Fibroblast of skin of right biceps (primary cell): ENCODE results near the gene SAMD7.

Experiments
- DNase-seq: peaks from one replicate; pipeline ENCODE4 v3.0.0-alpha.2; 2013

The SAMD7 gene

GRCh38 chr3:169913323-169913722 is 2.0 kb downstream of the SAMD7 start:
- DNase-seq, result no peak

GRCh38 chr3:169914321-169914720 is 2.9 kb downstream of the SAMD7 start:
- DNase-seq, result peak; percentile 8

GRCh38 chr3:169923189-169923588 is 11.8 kb downstream of the SAMD7 start:
- DNase-seq, result peak; percentile 5

- DNase-seq, result no peak
Observed at GRCh38 chr3:169923831-169924230, 12.5 kb downstream of the SAMD7 start.

GRCh38 chr3:169929830-169930519 is 18.6 kb downstream of the SAMD7 start:
- DNase-seq, result no peak

- no peak for DNase-seq
Observed at GRCh38 chr3:169930843-169931242, 19.5 kb downstream of the SAMD7 start.

- no peak for DNase-seq
Observed at GRCh38 chr3:169931747-169932520, 20.6 kb downstream of the SAMD7 start.

- no peak for DNase-seq
Observed at GRCh38 chr3:169939320-169939719, 27.9 kb downstream of the SAMD7 start.

GRCh38 chr3:169939751-169940150 is 28.4 kb downstream of the SAMD7 start:
- no peak for DNase-seq

- no peak for DNase-seq
Observed at GRCh38 chr3:169940470-169941181, 29.3 kb downstream of the SAMD7 start.

GRCh38 chr3:169945313-169945712 is 33.9 kb downstream of the SAMD7 start:
- DNase-seq, result peak; percentile 4

- DNase-seq, result no peak
Observed at GRCh38 chr3:169946336-169946735, 35.0 kb downstream of the SAMD7 start.

GRCh38 chr3:169948559-169949448 is 37.4 kb downstream of the SAMD7 start:
- no peak for DNase-seq

GRCh38 chr3:169952045-169952444 is 40.7 kb downstream of the SAMD7 start:
- no peak for DNase-seq

- DNase-seq, result no peak
Observed at GRCh38 chr3:169953462-169954141, 42.2 kb downstream of the SAMD7 start.

GRCh38 chr3:169954142-169954756 is 42.9 kb downstream of the SAMD7 start:
- no peak for DNase-seq

- no peak for DNase-seq
Observed at GRCh38 chr3:169955406-169955805, 44.0 kb downstream of the SAMD7 start.

- peak; percentile 42 for DNase-seq
Observed at GRCh38 chr3:169964176-169964575, 52.8 kb downstream of the SAMD7 start.

GRCh38 chr3:169965562-169966427 is 54.4 kb downstream of the SAMD7 start:
- no peak for DNase-seq

GRCh38 chr3:169966428-169966950 is 55.1 kb downstream of the SAMD7 start, which contains the start of gene SEC62:
TSS of gene SEC62 (plus strand) at chr3:169966807. CDS start at chr3:169966823, 16 bp downstream.
- peak; percentile 92 for DNase-seq
